Thoracic aorta (tissue), 2 donors: Measurements from ENCODE around the gene SAG. TPM values are rescaled to one million over a fixed set of nuclear protein-coding genes. Genes with fewer than 3 reads are reported as not detected.

ENCODE experiments used
- ATAC-seq: fragments of 150-250 bp; one replicate; pipeline ENCODE4 v1.8.0; 2017; ENCODE audit warnings: low read depth; ENCODE audit not compliant: insufficient number of reproducible peaks, low FRiP score
- DNase-seq: peaks from one replicate; pipeline ENCODE4 v3.0.0-alpha.2; 2020; ENCODE audit warnings: low spot score
- H3K27ac ChIP-seq, 2 donors: fragments of 200-600 bp; sonication (generic); 1 replicate in 1 of 2; 2 replicates in 1 of 2; pipeline ENCODE4 v1.5.1; 2016; ENCODE audit warnings: mild to moderate bottlenecking in 2 of 2, moderate library complexity in 2 of 2
- H3K27me3 ChIP-seq: fragments of 200-600 bp; sonication (generic); replicated peaks from 2 replicates; pipeline ENCODE4 v1.6.0; 2016; ENCODE audit warnings: mild to moderate bottlenecking; ENCODE audit not compliant: insufficient read depth
- H3K36me3 ChIP-seq: fragments of 200-600 bp; sonication (generic); one replicate; pipeline ENCODE4 v1.5.1; 2016
- H3K4me1 ChIP-seq, 2 donors: fragments of 200-600 bp; sonication (generic); 1 replicate in 1 of 2; 2 replicates in 1 of 2; pipeline versions ENCODE4 v1.5.1 to v1.6.0; 2016; ENCODE audit warnings: low read depth in 2 of 2, mild to moderate bottlenecking in 1 of 2; ENCODE audit not compliant: control insufficient read depth in 1 of 2
- H3K4me3 ChIP-seq: fragments of 200-600 bp; sonication (generic); 2 replicates; pipeline ENCODE4 v1.5.1; 2016; ENCODE audit warnings: mild to moderate bottlenecking
- H3K9me3 ChIP-seq: fragments of 200-600 bp; sonication (generic); 2 replicates; pipeline ENCODE4 v1.5.1; 2016
- total RNA-seq, 2 donors: library from RNA; depleted of rRNA; stranded (reverse); fragments of >200 nt; gene quantifications; one replicate each; pipeline versions ENCODE4 v1.1.0 to v1.2.3, GENCODE V29; 2016
- TF ChIP-seq, protein P1 (sequence below): fragments of 200-600 bp; sonication (generic); IDR thresholded peaks from one replicate; pipeline ENCODE4 v1.5.1; 2019; ENCODE audit warnings: antibody characterized with exemption

SAG gene
- total RNA-seq, 2 donors from 2014 or later, result not detected

DNA sequence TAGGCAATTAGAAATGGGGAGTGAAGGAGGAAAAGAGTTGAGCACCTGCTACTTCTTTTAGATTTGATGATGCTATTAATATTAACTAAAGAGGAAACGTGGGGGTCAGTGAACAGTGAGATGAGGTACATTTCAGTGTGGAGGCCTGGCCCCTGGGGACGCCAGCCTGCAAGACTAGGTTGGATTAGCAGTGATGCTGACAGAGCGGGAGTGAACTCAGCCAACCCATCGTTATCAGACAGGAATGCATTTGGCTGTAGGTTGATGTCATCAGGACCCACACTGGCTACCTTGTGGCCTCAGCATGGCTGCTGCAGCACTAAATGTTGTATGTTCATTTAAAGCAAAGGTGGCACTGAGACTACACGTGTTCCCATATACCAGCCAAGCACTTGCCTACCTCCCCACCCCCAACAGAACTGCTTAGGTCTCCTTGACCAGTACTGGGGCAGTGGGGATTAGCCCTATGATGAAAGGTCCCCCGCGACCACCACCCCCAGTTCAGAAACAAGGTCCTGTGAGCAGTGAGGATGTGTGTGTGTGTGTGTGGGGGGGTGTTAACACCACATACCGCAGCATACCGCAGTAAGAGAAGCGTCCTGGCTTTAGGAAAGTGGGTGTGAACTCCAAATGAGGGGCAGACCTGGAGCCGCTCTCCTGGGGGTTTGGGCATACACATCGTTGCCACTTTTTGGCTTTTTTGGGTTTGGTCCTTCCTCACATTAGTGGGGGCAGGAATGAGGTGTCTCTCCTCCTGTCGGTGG, 72.7 kb downstream of the SAG start:
- Histone ChIP-seq H3K4me3 (no peak overlapping the region), H3K27ac (no peak overlapping the region), H3K36me3 (no peaks in the 10 kb centered on the region), H3K4me1 (peaks cover 0 to 9% of the 10 kb centered on the region in 2 donors), H3K27me3 (no peaks in the 10 kb centered on the region), H3K9me3 (no peaks in the 10 kb centered on the region)
- TF ChIP-seq, protein P1, sequence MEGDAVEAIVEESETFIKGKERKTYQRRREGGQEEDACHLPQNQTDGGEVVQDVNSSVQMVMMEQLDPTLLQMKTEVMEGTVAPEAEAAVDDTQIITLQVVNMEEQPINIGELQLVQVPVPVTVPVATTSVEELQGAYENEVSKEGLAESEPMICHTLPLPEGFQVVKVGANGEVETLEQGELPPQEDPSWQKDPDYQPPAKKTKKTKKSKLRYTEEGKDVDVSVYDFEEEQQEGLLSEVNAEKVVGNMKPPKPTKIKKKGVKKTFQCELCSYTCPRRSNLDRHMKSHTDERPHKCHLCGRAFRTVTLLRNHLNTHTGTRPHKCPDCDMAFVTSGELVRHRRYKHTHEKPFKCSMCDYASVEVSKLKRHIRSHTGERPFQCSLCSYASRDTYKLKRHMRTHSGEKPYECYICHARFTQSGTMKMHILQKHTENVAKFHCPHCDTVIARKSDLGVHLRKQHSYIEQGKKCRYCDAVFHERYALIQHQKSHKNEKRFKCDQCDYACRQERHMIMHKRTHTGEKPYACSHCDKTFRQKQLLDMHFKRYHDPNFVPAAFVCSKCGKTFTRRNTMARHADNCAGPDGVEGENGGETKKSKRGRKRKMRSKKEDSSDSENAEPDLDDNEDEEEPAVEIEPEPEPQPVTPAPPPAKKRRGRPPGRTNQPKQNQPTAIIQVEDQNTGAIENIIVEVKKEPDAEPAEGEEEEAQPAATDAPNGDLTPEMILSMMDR, result no peak
- no peak for ATAC-seq
- no peak for DNase-seq

DNA sequence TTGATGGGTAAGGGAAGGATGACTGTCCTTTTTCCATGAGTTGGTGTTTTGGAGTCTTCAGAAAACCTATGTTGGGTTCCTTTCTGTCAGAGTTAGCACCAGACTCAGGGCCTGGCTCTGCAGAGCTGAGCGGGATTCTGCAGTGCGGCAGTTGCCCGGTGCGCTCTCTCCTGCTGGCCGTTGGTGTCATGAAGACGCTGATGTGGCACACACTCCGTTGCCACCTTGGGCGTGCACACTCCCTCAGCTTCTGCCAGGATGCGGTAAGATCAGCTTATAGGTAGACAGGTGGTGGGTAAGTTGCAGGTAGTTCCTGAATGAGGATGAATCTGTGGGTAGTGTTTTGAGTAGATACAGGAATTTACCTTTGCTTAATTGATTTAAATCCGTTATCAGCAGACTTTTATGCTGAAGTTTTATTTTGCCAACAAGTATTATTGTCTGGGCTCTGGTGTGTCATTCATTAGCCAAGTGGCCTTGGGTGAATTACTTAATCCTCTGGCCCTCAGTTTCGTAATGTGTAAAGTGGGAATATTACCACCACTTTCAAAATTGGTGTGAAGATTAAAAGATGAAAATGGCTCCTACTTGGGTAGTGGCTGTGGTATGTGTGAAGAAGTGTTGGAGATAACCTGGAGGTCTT, 73.5 kb downstream of the SAG start:
- Histone ChIP-seq H3K4me1 (peaks cover 0 to 17% of the 10 kb centered on the region in 2 donors), H3K9me3 (no peaks in the 10 kb centered on the region), H3K27me3 (no peaks in the 10 kb centered on the region), H3K36me3 (no peaks in the 10 kb centered on the region), H3K4me3 (no peak overlapping the region), H3K27ac (no peak overlapping the region)
- ATAC-seq (no peak), DNase-seq (no peak)
- TF ChIP-seq, protein P1, result no peak

DNA sequence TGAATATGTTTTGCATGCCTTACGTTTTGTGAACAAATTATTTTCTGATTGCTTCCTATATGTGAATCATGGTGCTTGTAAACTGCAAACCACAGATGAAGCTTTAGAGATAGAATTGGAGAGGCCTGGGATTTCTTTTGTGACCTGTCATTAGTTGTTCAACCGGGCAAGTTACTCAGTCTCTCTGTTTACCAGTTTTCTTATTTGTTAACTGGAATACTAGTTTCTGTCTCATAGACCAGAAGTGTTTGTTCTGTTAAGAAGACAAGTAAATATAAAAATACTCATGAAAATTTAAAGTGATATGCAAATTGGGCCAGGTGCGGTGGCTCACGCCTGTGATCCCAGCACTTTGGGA, 74.0 kb downstream of the SAG start:
- Histone ChIP-seq H3K4me1 (peaks cover under 1 to 22% of the 10 kb centered on the region in 2 donors), H3K4me3 (no peak overlapping the region), H3K27me3 (no peaks in the 10 kb centered on the region), H3K36me3 (no peaks in the 10 kb centered on the region), H3K27ac (no peak overlapping the region), H3K9me3 (no peaks in the 10 kb centered on the region)
- DNase-seq, result no peak
- TF ChIP-seq, protein P1, result no peak
- ATAC-seq, result no peak

DNA sequence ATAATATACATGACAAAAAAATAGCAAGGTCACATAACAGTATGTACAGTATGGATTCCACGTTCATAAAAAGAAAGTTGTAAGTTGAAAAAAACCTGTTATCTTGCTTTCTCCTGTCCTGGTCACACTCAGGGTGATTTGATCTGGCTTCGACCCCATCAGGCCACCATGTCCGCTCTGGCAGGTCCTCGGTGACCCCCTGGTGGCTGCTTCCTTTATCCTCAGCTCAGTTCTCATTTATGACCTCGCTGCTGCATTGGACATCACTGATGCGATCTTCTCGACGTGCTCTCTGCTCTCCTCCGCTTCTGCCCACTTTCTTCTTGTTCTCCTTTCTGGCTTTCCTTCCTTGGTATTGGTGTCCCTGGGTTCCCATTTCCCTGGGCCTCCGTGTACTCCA, 76.4 kb downstream of the SAG start:
- H3K4me3 ChIP-seq, result no peak overlapping the region
- DNase-seq, result no peak

DNA sequence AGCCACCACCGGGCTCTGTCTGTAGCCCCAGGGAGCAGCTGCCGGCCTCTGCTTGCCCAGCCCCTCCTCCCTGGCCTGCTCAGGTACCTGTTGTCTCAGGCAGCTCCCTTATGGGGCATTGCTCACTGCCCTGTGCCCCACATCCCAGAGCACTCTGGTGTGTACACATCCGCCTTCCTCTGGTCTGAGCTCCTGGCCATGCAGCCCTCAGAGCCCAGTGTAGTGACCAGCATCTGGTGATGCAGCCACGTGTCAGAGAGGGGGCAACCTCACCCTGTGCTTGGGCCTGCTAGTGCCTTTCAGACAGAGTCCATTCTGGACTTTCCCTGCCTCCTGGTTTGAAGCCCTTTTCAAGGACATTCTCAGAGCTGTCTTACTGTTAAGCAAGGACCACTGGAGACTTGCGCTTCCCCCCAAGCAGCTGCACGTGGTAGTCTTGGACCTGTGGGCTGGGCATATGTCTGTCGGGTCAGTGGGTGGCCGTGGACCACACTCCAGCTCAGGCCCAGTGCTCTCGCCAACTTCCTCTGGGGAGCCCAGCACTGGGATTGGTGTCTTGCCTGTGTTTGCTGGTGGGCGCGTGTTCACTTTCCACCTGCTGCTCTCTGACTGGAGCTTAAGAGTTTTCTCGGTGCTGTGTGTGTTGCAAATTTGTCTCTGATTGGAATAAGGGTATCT, 77.3 kb downstream of the SAG start:
- no peak for ATAC-seq
- H3K4me3 ChIP-seq, result no peak overlapping the region
- TF ChIP-seq, protein P1, result no peak
- no peak for DNase-seq
- no peaks in the 10 kb centered on the region for H3K36me3 ChIP-seq
- no peaks in the 10 kb centered on the region for H3K27me3 ChIP-seq
- H3K9me3 ChIP-seq, result no peaks in the 10 kb centered on the region
- H3K4me1 ChIP-seq, result peaks cover 9 to 46% of the 10 kb centered on the region in 2 donors
- H3K27ac ChIP-seq, result no peak overlapping the region

More for the DNA sequence above, 76.4 kb downstream of the SAG start:
- no peak overlapping the region for H3K27ac ChIP-seq
- H3K27me3 ChIP-seq, result no peaks in the 10 kb centered on the region
- H3K36me3 ChIP-seq, result no peaks in the 10 kb centered on the region
- H3K4me1 ChIP-seq, result peaks cover 9 to 40% of the 10 kb centered on the region in 2 donors
- TF ChIP-seq, protein P1, result no peak
- ATAC-seq, result no peak
- no peaks in the 10 kb centered on the region for H3K9me3 ChIP-seq
